Sigmoid colon (tissue), 7 donors: ENCODE data around the gene SLC34A1. TPM values are rescaled to one million over a fixed set of nuclear protein-coding genes. Genes with fewer than 3 reads are reported as not detected.
"Not testable (repeated sequence)": the region's sequence is repeated elsewhere in the genome, so short reads cannot be mapped to it uniquely, and the experiment has no call there.

ENCODE experiments used
- DNase-seq: peaks from one replicate; pipeline ENCODE4 v3.0.0-alpha.2; 2019
- H3K27ac ChIP-seq, 4 donors: fragments of 200-600 bp; sonication (generic); one replicate each; pipeline ENCODE4 v1.5.1; 2016 to 2019; ENCODE audit warnings: mild to moderate bottlenecking in 1 of 4
- H3K27me3 ChIP-seq, 3 donors: fragments of 200-600 bp; sonication (generic); one replicate each; pipeline ENCODE4 v1.5.1; 2019; ENCODE audit warnings: mild to moderate bottlenecking in 1 of 3
- H3K36me3 ChIP-seq, 4 donors: fragments of 200-600 bp; sonication (generic); one replicate each; pipeline ENCODE4 v1.5.1; 2016 to 2019
- H3K4me1 ChIP-seq, 4 donors: fragments of 200-600 bp; sonication (generic); one replicate each; pipeline ENCODE4 v1.5.1; 2017 to 2019
- H3K4me3 ChIP-seq, 4 donors: fragments of 200-600 bp; sonication (generic); one replicate each; pipeline ENCODE4 v1.5.1; 2017 to 2019; ENCODE audit warnings: mild to moderate bottlenecking in 2 of 4, moderate library complexity in 1 of 4
- H3K9me3 ChIP-seq, 4 donors: fragments of 200-600 bp in 3 of 4; sonication (generic) in 3 of 4; one replicate each; pipeline versions ENCODE4 v1.5.1 to v1.6.1; 2013 to 2019
- CTCF ChIP-seq, 4 experiments: fragments of 450-650 bp in 3 of 4; fragments of 200-600 bp in 1 of 4; IDR thresholded peaks; one replicate each; pipeline ENCODE4 v1.5.1; 2016 to 2019; ENCODE audit warnings: antibody characterized with exemption in 4 of 4, mild to moderate bottlenecking in 3 of 4, moderate library complexity in 2 of 4
- EP300 ChIP-seq, 4 donors: sonication (generic); formaldehyde crosslinking; IDR thresholded peaks; one replicate each; pipeline ENCODE4 v1.6.1; 2017; ENCODE audit warnings: antibody characterized with exemption in 4 of 4
- POLR2A ChIP-seq, 2 donors: fragments of 450-650 bp; IDR thresholded peaks; one replicate each; pipeline ENCODE4 v1.6.1; 2016; ENCODE audit warnings: antibody characterized with exemption in 2 of 2, mild to moderate bottlenecking in 2 of 2, moderate library complexity in 2 of 2
- POLR2AphosphoS5 ChIP-seq, 4 donors: sonication (generic); formaldehyde crosslinking; IDR thresholded peaks; one replicate each; pipeline ENCODE4 v1.6.1; 2017; ENCODE audit warnings: antibody characterized with exemption in 4 of 4
- WGBS, 2 donors: extraction: QIAGEN DNeasy Blood & Tissue Kit; methylation state at CpG; one replicate each; pipeline ENCODE4 v1.1.7; 2013; 5-methylcytosine and 5-hydroxymethylcytosine counted together
- intact Hi-C: fragments of 100-400 bp; cut with DNase I; formaldehyde crosslinking; loops from one replicate; pipeline ENCODE4 v1.15.1; 2023
- polyA plus RNA-seq, 3 donors: library from polyadenylated mRNA; stranded (reverse); fragments of 200-250 nt; gene quantifications; one replicate each; pipeline ENCODE4 v1.2.3, GENCODE V29; 2013
- total RNA-seq, 4 donors: library from RNA; depleted of rRNA; stranded (reverse); fragments of >200 nt; gene quantifications; one replicate each; pipeline ENCODE4 v1.1.0, GENCODE V29; 2016
- donor health status: healthy with polysubstance abuse.
- donor health status: Bipolar disorder and iron deficiency.
- donor health status: healthy.

The SLC34A1 gene
- total and polyA plus RNA-seq, 7 donors = 0.04 TPM; not detected in 6

- no peaks in the 10 kb centered on the region for H3K27me3 ChIP-seq
- TF ChIP-seq POLR2A (IDR thresholded peaks at IDR 0.05) = no peak
- no peak for TF ChIP-seq POLR2AphosphoS5 (IDR thresholded peaks at IDR 0.05)
- H3K9me3 ChIP-seq = no peaks in the 10 kb centered on the region
- no peak overlapping the region for H3K27ac ChIP-seq
- no peak overlapping the region for H3K4me3 ChIP-seq
- H3K4me1 ChIP-seq = peaks cover 0 to 24% (median 16%) of the 10 kb centered on the region in 4 donors
- WGBS, 2 donors = 83 to 90% methylated on average over 12 of the region's 12 CpGs
- no peak for DNase-seq
- intact Hi-C loops = no loop called here
- H3K36me3 ChIP-seq = no peaks in the 10 kb centered on the region
These were observed 12.0 kb upstream of the SLC34A1 start for GRCh38 chr5:177372034-177372896.

- 85 to 87% methylated on average over 6 of the region's 6 CpGs for WGBS, 2 donors
- Histone ChIP-seq H3K36me3 (no peaks in the 10 kb centered on the region), H3K27ac (no peak overlapping the region), H3K4me3 (no peak overlapping the region), H3K9me3 (no peaks in the 10 kb centered on the region), H3K4me1 (peaks cover 0 to 18% (median 10%) of the 10 kb centered on the region in 4 donors), H3K27me3 (no peaks in the 10 kb centered on the region)
- TF ChIP-seq CTCF (IDR thresholded peaks at IDR 0.05) = no peak
- TF ChIP-seq EP300 (IDR thresholded peaks at IDR 0.05) = no peak
- no peak for TF ChIP-seq POLR2AphosphoS5 (IDR thresholded peaks at IDR 0.05)
- no peak for TF ChIP-seq POLR2A (IDR thresholded peaks at IDR 0.05)
- DNase-seq = no peak
- intact Hi-C loops = no loop called here
These were observed 11.3 kb upstream of the SLC34A1 start for GRCh38 chr5:177372910-177373309.

- H3K36me3 ChIP-seq = no peaks in the 10 kb centered on the region
- H3K27me3 ChIP-seq = no peaks in the 10 kb centered on the region
- WGBS, 2 donors = 58 to 65% methylated on average over 6 of the region's 6 CpGs
- no peaks in the 10 kb centered on the region for H3K9me3 ChIP-seq
- H3K4me3 ChIP-seq = no peak overlapping the region
- H3K4me1 ChIP-seq = peaks cover 0 to 14% (median 8%) of the 10 kb centered on the region in 4 donors
- no peak overlapping the region for H3K27ac ChIP-seq
- no peak for DNase-seq
- TF ChIP-seq POLR2AphosphoS5 (IDR thresholded peaks at IDR 0.05) (no peak), EP300 (IDR thresholded peaks at IDR 0.05) (no peak), POLR2A (IDR thresholded peaks at IDR 0.05) (no peak), CTCF (IDR thresholded peaks at IDR 0.05) (no peak)
- intact Hi-C loops = no loop called here
These were observed 10.4 kb upstream of the SLC34A1 start for GRCh38 chr5:177373806-177374205.

- H3K4me1 ChIP-seq = peaks cover 0 to 14% (median 8%) of the 10 kb centered on the region in 4 donors
- H3K27me3 ChIP-seq = no peaks in the 10 kb centered on the region
- no peak overlapping the region for H3K27ac ChIP-seq
- no peak for TF ChIP-seq POLR2A (IDR thresholded peaks at IDR 0.05)
- TF ChIP-seq POLR2AphosphoS5 (IDR thresholded peaks at IDR 0.05) = no peak
- TF ChIP-seq EP300 (IDR thresholded peaks at IDR 0.05) = no peak
- TF ChIP-seq CTCF (IDR thresholded peaks at IDR 0.05) = no peak
- DNase-seq = no peak
- H3K36me3 ChIP-seq = no peaks in the 10 kb centered on the region
- 79 to 80% methylated on average over 5 of the region's 5 CpGs for WGBS, 2 donors
- intact Hi-C loops = no loop called here
- H3K9me3 ChIP-seq = no peaks in the 10 kb centered on the region
- no peak overlapping the region for H3K4me3 ChIP-seq
These were observed 10.0 kb upstream of the SLC34A1 start for GRCh38 chr5:177374211-177374610.

- 63 to 86% methylated on average over 5 of the region's 5 CpGs for WGBS, 2 donors
- not testable (repeated sequence) for DNase-seq, H3K9me3 ChIP-seq
These were observed 8.7 kb upstream of the SLC34A1 start for GRCh38 chr5:177375516-177375915.

More at GRCh38 chr5:177375516-177375915, 8.7 kb upstream of the SLC34A1 start:
- H3K4me3 ChIP-seq, H3K27ac ChIP-seq, H3K36me3 ChIP-seq, H3K27me3 ChIP-seq, intact Hi-C loops, H3K4me1 ChIP-seq: not testable (repeated sequence)
